CD4-positive, alpha-beta memory T cell (primary cell): ENCODE data around the gene ACOX2. TPM values are rescaled to one million over a fixed set of nuclear protein-coding genes. Genes with fewer than 3 reads are reported as not detected.
A peak's percentile ranks its signal among the peaks of the same experiment; 100 is the strongest.

Source experiments
- CTCF ChIA-PET: fragments of 350-600 bp; sonication (Branson Sonifier 250); formaldehyde crosslinking; loops from one replicate; lab custom pipeline; 2021; ENCODE audit warnings: inconsistent platforms; ENCODE audit not compliant: partially characterized antibody; lab: Charles Lee
- POLR2A ChIA-PET: fragments of 350-600 bp; sonication (Branson Sonifier 250); formaldehyde crosslinking; loops from one replicate; lab custom pipeline; 2021; ENCODE audit not compliant: partially characterized antibody; lab: Charles Lee
- DNase-seq, 5 donors: peaks; one replicate each; pipeline versions ENCODE4 v3.0.0 to v3.0.0-alpha.2; 2020 to 2022; ENCODE audit warnings: mixed read lengths in 1 of 5
- H3K27ac ChIP-seq: one replicate; pipeline ENCODE4 v1.7.0; 2013; ENCODE audit warnings: low read depth, low read length
- H3K27me3 ChIP-seq: 2 replicates; pipeline ENCODE4 v1.7.0; 2013; ENCODE audit warnings: mild to moderate bottlenecking, low read length, moderate library complexity; ENCODE audit not compliant: insufficient read depth
- H3K36me3 ChIP-seq: 2 replicates; pipeline ENCODE4 v1.7.0; 2013; ENCODE audit warnings: mild to moderate bottlenecking, low read length, moderate library complexity; ENCODE audit not compliant: insufficient read depth
- H3K4me1 ChIP-seq: 2 replicates; pipeline ENCODE4 v1.7.0; 2013; ENCODE audit warnings: mild to moderate bottlenecking, low read length, moderate library complexity; ENCODE audit not compliant: insufficient read depth
- H3K4me3 ChIP-seq, 2 donors: one replicate each; pipeline ENCODE4 v1.7.0; 2013; ENCODE audit warnings: low read length in 2 of 2, mild to moderate bottlenecking in 1 of 2
- H3K9me3 ChIP-seq, 2 donors: one replicate each; pipeline ENCODE4 v1.7.0; 2013; ENCODE audit warnings: low read length in 2 of 2, control low read depth in 1 of 2; ENCODE audit not compliant: control insufficient read depth in 1 of 2
- H3K27ac Mint-ChIP-seq, 7 donors: one replicate each; pipeline ENCODE4 v1.8.0; 2020 to 2021; ENCODE audit warnings: mixed read lengths in 7 of 7, mild to moderate bottlenecking in 6 of 7, inconsistent platforms in 3 of 7, moderate library complexity in 3 of 7
- H3K27me3 Mint-ChIP-seq, 2 donors: one replicate each; pipeline ENCODE4 v1.8.0; 2020 to 2021; ENCODE audit warnings: mixed read lengths in 2 of 2
- H3K36me3 Mint-ChIP-seq, 2 donors: one replicate each; pipeline ENCODE4 v1.8.0; 2020 to 2021; ENCODE audit warnings: mixed read lengths in 2 of 2, inconsistent platforms in 1 of 2, mild to moderate bottlenecking in 1 of 2
- H3K4me1 Mint-ChIP-seq, 4 donors: one replicate each; pipeline ENCODE4 v1.8.0; 2020 to 2021; ENCODE audit warnings: mixed read lengths in 4 of 4, mild to moderate bottlenecking in 1 of 4
- H3K4me3 Mint-ChIP-seq, 8 donors: one replicate each; pipeline ENCODE4 v1.8.0; 2020 to 2021; ENCODE audit warnings: mixed read lengths in 8 of 8, mild to moderate bottlenecking in 7 of 8, moderate library complexity in 6 of 8, inconsistent platforms in 3 of 8
- H3K9me3 Mint-ChIP-seq, 8 donors: one replicate each; pipeline ENCODE4 v1.8.0; 2020 to 2021; ENCODE audit warnings: mixed read lengths in 8 of 8, mild to moderate bottlenecking in 5 of 8, inconsistent platforms in 3 of 8, moderate library complexity in 1 of 8
- intact Hi-C: fragments of 100-400 bp; cut with micrococcal nuclease; formaldehyde crosslinking; loops from one replicate; pipeline ENCODE4 v1.15.1; 2023
- polyA plus RNA-seq, 2 donors: library from polyadenylated mRNA; unstranded; fragments of 300-500 nt; fragmentation: Illumina TruSeq; gene quantifications; one replicate each; pipeline ENCODE4 v1.2.3, GENCODE V29; 2021
- total RNA-seq, 2 experiments: library from RNA; stranded (reverse); gene quantifications; one replicate each; pipeline ENCODE4 v1.2.3, GENCODE V29; 2021

ACOX2 gene
- total and polyA plus RNA-seq, 4 experiments from 2014 or later: not detected

DNA sequence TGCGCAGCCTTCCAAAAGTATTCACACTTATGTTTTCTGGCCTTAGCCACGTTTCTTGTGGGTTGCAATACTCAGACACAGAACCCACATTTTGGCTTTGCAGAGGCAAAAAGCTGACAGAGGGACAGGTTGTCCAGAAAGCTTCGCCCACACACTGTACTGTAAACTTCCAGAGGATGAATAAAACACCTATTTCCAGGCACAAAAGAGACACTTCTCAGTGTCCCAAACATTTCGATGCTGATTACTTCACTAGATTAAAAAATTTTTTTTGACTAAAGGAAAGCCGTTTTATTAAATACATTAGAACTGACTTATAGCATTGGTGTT, 73.1 kb downstream of the ACOX2 start:
- peaks cover 7% of the 10 kb centered on the region for H3K4me1 ChIP-seq
- Mint-ChIP-seq H3K36me3 (no peaks in the 10 kb centered on the region), H3K27ac (peak overlapping the region in 2 of 7 donors; percentile 41 to 79), H3K4me3 (peak overlapping the region in 6 of 8 donors; percentile 8 to 56 (median 25)), H3K4me1 (peaks cover 2 to 7% (median 7%) of the 10 kb centered on the region in 4 donors), H3K27me3 (peaks cover 0 to 3% of the 10 kb centered on the region in 2 donors), H3K9me3 (no peaks in the 10 kb centered on the region)
- no peaks in the 10 kb centered on the region for H3K9me3 ChIP-seq
- POLR2A ChIA-PET: interaction anchor here (0.9 to 1.3 kb wide), 4 partner anchors 28 to 158 kb away, joined by 3 to 5 read pairs (median 4); partner anchors contain the start of genes HTD2, KCTD6 and RPP14
- no peak overlapping the region for H3K4me3 ChIP-seq
- CTCF ChIA-PET: interaction anchor here (0.6 to 1.8 kb wide), 29 partner anchors 8 to 1811 kb away, joined by 3 to 21 read pairs (median 4); partner anchors contain the start of genes ACOX2, HTD2, KCTD6 and PDHB
- H3K27ac ChIP-seq: no peak overlapping the region
- H3K27me3 ChIP-seq: no peaks in the 10 kb centered on the region
- H3K36me3 ChIP-seq: no peaks in the 10 kb centered on the region
- intact Hi-C loops: loop anchor here (1.0 to 10.0 kb wide), 3 partner anchors 27 to 171 kb away; no protein-coding TSS in a partner anchor
- no peak for DNase-seq

DNA sequence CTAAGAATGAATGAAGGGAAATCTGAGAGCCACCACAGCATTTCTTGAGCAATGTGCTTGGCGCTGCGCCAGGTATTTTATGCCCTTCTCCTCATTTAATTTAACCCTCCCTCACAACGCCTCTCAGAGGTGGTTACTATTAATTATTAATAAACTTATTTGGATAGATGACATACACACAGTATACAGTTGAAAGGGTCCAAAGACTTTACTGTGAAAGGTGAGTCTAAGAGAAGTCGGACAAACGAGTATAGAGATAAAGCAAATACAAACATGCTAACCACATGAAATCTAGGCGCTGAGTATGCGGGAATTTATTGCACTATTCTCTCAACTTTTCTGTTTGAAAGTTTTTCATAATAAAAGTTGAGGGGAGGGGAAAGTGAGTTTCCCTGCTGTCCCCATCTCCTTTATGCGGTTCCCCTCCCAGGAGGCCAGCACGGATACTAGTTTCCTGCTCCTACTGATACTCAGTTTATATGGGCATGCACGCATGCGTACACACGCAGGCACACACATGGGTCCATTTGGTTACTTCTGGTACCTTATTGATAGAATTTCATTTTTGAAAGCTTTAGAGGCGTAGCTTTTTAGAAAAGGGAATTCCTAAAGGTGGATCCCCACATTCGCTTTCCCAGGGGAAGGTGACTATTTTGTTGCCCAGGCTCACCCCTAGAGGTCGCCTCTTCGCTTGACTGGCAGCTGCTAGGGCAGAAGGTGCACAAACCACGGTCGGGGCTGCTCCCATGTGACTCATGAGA, 73.6 kb downstream of the ACOX2 start:
- H3K4me3 ChIP-seq: no peak overlapping the region
- H3K9me3 Mint-ChIP-seq: no peaks in the 10 kb centered on the region
- H3K27ac ChIP-seq: no peak overlapping the region
- H3K4me3 Mint-ChIP-seq: peak overlapping the region in 6 of 8 donors; percentile 8 to 56 (median 25)
- H3K9me3 ChIP-seq: no peaks in the 10 kb centered on the region
- H3K36me3 ChIP-seq: no peaks in the 10 kb centered on the region
- H3K27ac Mint-ChIP-seq: peak overlapping the region in 2 of 7 donors; percentile 41 to 79
- peaks cover 0 to 3% of the 10 kb centered on the region in 2 donors for H3K27me3 Mint-ChIP-seq
- no peaks in the 10 kb centered on the region for H3K27me3 ChIP-seq
- intact Hi-C loops: loop anchor here (1.0 to 10.0 kb wide), 3 partner anchors 28 to 171 kb away; no protein-coding TSS in a partner anchor
- peak; percentile 41 to 67 (median 54) for DNase-seq
- ChIA-PET POLR2A (interaction anchor here (0.9 to 1.3 kb wide), 4 partner anchors 29 to 157 kb away, joined by 3 to 5 read pairs (median 4); partner anchors contain the start of genes HTD2, KCTD6 and RPP14), CTCF (interaction anchor here (0.6 to 1.8 kb wide), 28 partner anchors 9 to 1810 kb away, joined by 3 to 21 read pairs (median 4); partner anchors contain the start of genes ACOX2, HTD2, KCTD6 and PDHB)
- no peaks in the 10 kb centered on the region for H3K36me3 Mint-ChIP-seq
- peaks cover 2 to 7% (median 7%) of the 10 kb centered on the region in 4 donors for H3K4me1 Mint-ChIP-seq
- peaks cover 7% of the 10 kb centered on the region for H3K4me1 ChIP-seq

DNA sequence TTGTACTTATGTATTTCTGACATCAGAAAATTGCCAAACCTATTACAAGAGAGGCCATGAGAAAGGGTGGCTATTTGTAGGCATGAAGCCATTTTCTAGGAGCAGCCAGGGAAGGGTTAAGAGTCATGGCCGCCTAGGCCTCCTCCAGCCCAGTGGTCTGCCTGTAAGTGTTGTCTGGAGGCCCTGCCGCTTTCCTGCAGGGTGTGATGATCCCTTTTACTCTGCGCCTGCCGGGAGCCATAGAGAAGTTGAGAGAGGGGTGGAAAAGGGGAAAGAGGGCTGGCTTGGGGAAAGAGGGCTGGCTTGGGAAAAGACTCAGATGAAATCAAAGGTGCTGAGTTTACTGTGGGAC, 74.2 kb downstream of the ACOX2 start:
- peaks cover 2 to 7% (median 7%) of the 10 kb centered on the region in 4 donors for H3K4me1 Mint-ChIP-seq
- H3K4me1 ChIP-seq: peaks cover 7% of the 10 kb centered on the region
- ChIA-PET CTCF (no interaction called here), POLR2A (no interaction called here)
- no peaks in the 10 kb centered on the region for H3K9me3 ChIP-seq
- H3K27ac Mint-ChIP-seq: no peak overlapping the region
- no peak for DNase-seq
- no peaks in the 10 kb centered on the region for H3K36me3 Mint-ChIP-seq
- H3K27me3 Mint-ChIP-seq: peaks cover 0 to 3% of the 10 kb centered on the region in 2 donors
- H3K4me3 Mint-ChIP-seq: peak overlapping the region in 1 of 8 donors; percentile 54
- H3K27ac ChIP-seq: no peak overlapping the region
- intact Hi-C loops: loop anchor here (1.0 to 10.0 kb wide), 3 partner anchors 28 to 172 kb away; no protein-coding TSS in a partner anchor
- no peaks in the 10 kb centered on the region for H3K27me3 ChIP-seq
- no peak overlapping the region for H3K4me3 ChIP-seq
- peaks cover 0 to 4% (median 0%) of the 10 kb centered on the region in 8 donors for H3K9me3 Mint-ChIP-seq
- no peaks in the 10 kb centered on the region for H3K36me3 ChIP-seq

DNA sequence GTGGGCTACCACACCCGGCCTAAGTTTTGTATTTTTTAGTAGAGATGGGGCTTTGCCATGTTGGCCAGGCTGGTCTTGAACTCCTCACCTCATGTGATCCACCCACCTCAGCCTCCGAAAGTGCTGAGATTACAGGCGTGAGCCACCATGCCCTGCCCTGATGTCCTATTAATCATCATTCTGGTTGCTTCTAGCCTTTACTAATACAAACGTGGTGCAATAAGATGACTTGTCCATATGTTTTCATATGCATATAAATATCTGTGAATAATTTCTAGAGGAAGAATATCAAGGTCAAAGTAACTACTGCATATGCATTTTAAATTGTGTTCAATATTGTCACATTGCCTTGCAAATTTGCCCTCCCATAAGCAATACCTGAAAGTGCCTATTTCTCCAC, 77.8 kb downstream of the ACOX2 start:
- Mint-ChIP-seq H3K4me3 (no peak overlapping the region), H3K27ac (no peak overlapping the region), H3K4me1 (peaks cover 2 to 7% (median 7%) of the 10 kb centered on the region in 4 donors), H3K9me3 (peaks cover 0 to 30% (median 22%) of the 10 kb centered on the region in 8 donors), H3K36me3 (peaks cover 10 to 11% of the 10 kb centered on the region in 2 donors), H3K27me3 (peaks cover 2 to 5% of the 10 kb centered on the region in 2 donors)
- Histone ChIP-seq H3K27ac (no peak overlapping the region), H3K4me3 (no peak overlapping the region), H3K27me3 (no peaks in the 10 kb centered on the region), H3K4me1 (peaks cover 7% of the 10 kb centered on the region), H3K9me3 (peaks cover 0 to 3% of the 10 kb centered on the region in 2 donors), H3K36me3 (no peaks in the 10 kb centered on the region)
- intact Hi-C loops: no loop called here
- no peak for DNase-seq
- ChIA-PET CTCF (interaction anchor here (1.4 kb wide), 1 partner anchor 8 kb away, joined by 3 read pairs; no protein-coding TSS in a partner anchor), POLR2A (no interaction called here)

Other genes starting within 250 kb of the ACOX2 start
- gene RPP14, start 230.9 kb downstream of the ACOX2 start, total RNA-seq: 10 to 100 TPM; 15.1 to 15.4 TPM
- gene RPP14, start 230.9 kb downstream of the ACOX2 start, polyA plus RNA-seq: 1 to 10 TPM; 6.1 to 6.3 TPM
- 10 to 100 TPM in 1 of 2 experiments, 1 to 10 TPM in 1; 9.2 to 10.5 TPM for gene HTD2, start 230.7 kb downstream of the ACOX2 start, total RNA-seq
- gene HTD2, start 230.7 kb downstream of the ACOX2 start, polyA plus RNA-seq: 10 to 100 TPM; 25.1 to 28.8 TPM
- 10 to 100 TPM; 20.0 to 20.2 TPM for gene PXK, start 204.3 kb downstream of the ACOX2 start, total RNA-seq
- 10 to 100 TPM; 23.5 to 28.7 TPM for gene PXK, start 204.3 kb downstream of the ACOX2 start, polyA plus RNA-seq
- 10 to 100 TPM; 55.0 to 58.6 TPM for gene PDHB, start 103.4 kb downstream of the ACOX2 start, total RNA-seq
- 100 to 1,000 TPM; 103 to 148 TPM for gene PDHB, start 103.4 kb downstream of the ACOX2 start, polyA plus RNA-seq
- 10 to 100 TPM in 1 of 2 experiments, 1 to 10 TPM in 1; 8.9 to 11.6 TPM for gene KCTD6, start 45.1 kb downstream of the ACOX2 start, total RNA-seq
- gene KCTD6, start 45.1 kb downstream of the ACOX2 start, polyA plus RNA-seq: 10 to 100 TPM in 1 of 2 donors, 1 to 10 TPM in 1; 6.8 to 15.3 TPM
- not detected for gene FAM107A, start 40.2 kb upstream of the ACOX2 start, total RNA-seq
- not detected for gene FAM107A, start 40.2 kb upstream of the ACOX2 start, polyA plus RNA-seq
- not detected for gene FAM3D, start 129.6 kb upstream of the ACOX2 start, total RNA-seq
- gene FAM3D, start 129.6 kb upstream of the ACOX2 start, polyA plus RNA-seq: not detected